ENCODE results near the gene HTRA1. TPM values are rescaled to one million over a fixed set of nuclear protein-coding genes. Genes with fewer than 3 reads are reported as not detected.

HTRA1 gene
- total and polyA plus RNA-seq, 2 of the 4 experiments (the other 2 are of a cell fraction): 28.5 to 108 TPM

- WGBS, 2 experiments (ENCODE audit: extremely low coverage in 2 of 2, insufficient read length in 1 of 2): 74% methylated on average over 3 of the region's 9 CpGs; no CpG with 5 or more reads in 1 of the 2 experiments
These were observed 89.1 kb downstream of the HTRA1 start for GRCh38 chr10:122550427-122550826.

More at GRCh38 chr10:122550427-122550826, 89.1 kb downstream of the HTRA1 start:
- H3K9me3 ChIP-seq (ENCODE audit: control insufficient read depth, insufficient read depth, low read length): no peaks in the 10 kb centered on the region
- no peak overlapping the region for H4K5ac ChIP-seq (ENCODE audit: low read depth, low read length)
- POLR2A ChIA-PET (ENCODE audit: unreplicated experiment): no interaction called here
- DNase-seq (no peak), ATAC-seq (ENCODE audit: low read depth) (no peak)
- no peak overlapping the region for H3K56ac ChIP-seq (ENCODE audit: extremely low read depth, insufficient read depth, low read length)
- H3K9ac ChIP-seq (ENCODE audit: low read depth, low read length): no peak overlapping the region
- no peak overlapping the region for H3K18ac ChIP-seq (ENCODE audit: low read depth, low read length)
- CTCF ChIA-PET: no interaction called here
- H2AFZ ChIP-seq (replicated peaks; ENCODE audit: low read length, poor library complexity): no peak overlapping the region
- no peak overlapping the region for H4K8ac ChIP-seq (ENCODE audit: low read depth in 2 of 2, low read length in 2 of 2)
- BruUV-seq (replicated peaks): no TSS peak
- no peak overlapping the region for H3K27ac ChIP-seq (ENCODE audit: insufficient read depth, low read length)
- TF ChIP-seq CTCF (conservative IDR thresholded peaks at IDR 0.05; ENCODE audit: low read depth, low read length) (no peak), POLR2A (IDR thresholded peaks at IDR 0.05; ENCODE audit: low read depth, low read length) (no peak), FOS (IDR thresholded peaks at IDR 0.05; ENCODE audit: low read depth, low read length) (no peak), ELK1 (IDR thresholded peaks at IDR 0.05; ENCODE audit: borderline replicate concordance, low read depth, low read length) (no peak), MAFK (IDR thresholded peaks at IDR 0.05; ENCODE audit: low read depth, low read length) (no peak), RCOR1 (IDR thresholded peaks at IDR 0.05; ENCODE audit: insufficient replicate concordance, low read length) (no peak), MXI1 (IDR thresholded peaks at IDR 0.05; ENCODE audit: borderline replicate concordance, low read depth, low read length) (no peak), RFX5 (IDR thresholded peaks at IDR 0.05; ENCODE audit: low read depth, low read length) (no peak), CEBPB (IDR thresholded peaks at IDR 0.05; ENCODE audit: low read depth, low read length) (no peak), MAZ (IDR thresholded peaks at IDR 0.05; ENCODE audit: borderline replicate concordance, low read depth, low read length) (no peak), RAD21 (IDR thresholded peaks at IDR 0.05; ENCODE audit: low read length) (no peak), SMC3 (IDR thresholded peaks at IDR 0.05; ENCODE audit: low read depth, low read length) (no peak), CHD1 (IDR thresholded peaks at IDR 0.05; ENCODE audit: low read depth, low read length) (no peak), USF2 (IDR thresholded peaks at IDR 0.05; ENCODE audit: low read depth, low read length) (no peak), BHLHE40 (IDR thresholded peaks at IDR 0.05; ENCODE audit: low read depth, low read length) (no peak), NFE2L2 (IDR thresholded peaks at IDR 0.05; ENCODE audit: low read depth, low read length) (no peak)
- no peaks in the 10 kb centered on the region for H4K20me1 ChIP-seq (ENCODE audit: insufficient read depth, low read length)
- H4K91ac ChIP-seq (ENCODE audit: insufficient read depth, low read depth, low read length): no peak overlapping the region
- no peaks in the 10 kb centered on the region for H3K4me1 ChIP-seq (ENCODE audit: control insufficient read depth, insufficient read depth, low read length)
- intact Hi-C loops (cut with micrococcal nuclease) (no loop called here), in situ Hi-C loops (cut with MboI; ENCODE audit: low sequenced_read_pairs) (no loop called here), dilution Hi-C loops (cut with HindIII; ENCODE audit: low sequenced_read_pairs, unreplicated experiment) (no loop called here)
- H3K4ac ChIP-seq (ENCODE audit: low read depth, low read length): no peak overlapping the region
- H3K79me1 ChIP-seq (ENCODE audit: low read depth in 1 of 2, low read length in 2 of 2): no peaks in the 10 kb centered on the region
- H3K4me3 ChIP-seq (ENCODE audit: insufficient read depth, low read depth, low read length): no peak overlapping the region
- H2AK9ac ChIP-seq (replicated peaks; ENCODE audit: low read depth, low read length, poor library complexity): no peak overlapping the region
- H3K9me1 ChIP-seq (ENCODE audit: insufficient read depth, low read length): no peaks in the 10 kb centered on the region
- no peak overlapping the region for H3K23ac ChIP-seq (ENCODE audit: low read depth, low read length)
- H3K14ac ChIP-seq (replicated peaks; ENCODE audit: low read depth, low read length): no peak overlapping the region
- H2AK5ac ChIP-seq (ENCODE audit: low read depth, low read length): no peak overlapping the region
- no peak overlapping the region for H2BK15ac ChIP-seq (ENCODE audit: low read depth, low read length)
- no peak overlapping the region for H2BK120ac ChIP-seq (ENCODE audit: low read depth, low read length)
- no peak overlapping the region for H2BK5ac ChIP-seq (ENCODE audit: low read depth, low read length, poor library complexity, severe bottlenecking)
- peaks cover 1% of the 10 kb centered on the region; the same call in 1 of the 2 replicates for H3K27me3 ChIP-seq (ENCODE audit: control insufficient read depth, insufficient read depth, low read length)
- H3K4me2 ChIP-seq (ENCODE audit: low read depth, low read length): no peak overlapping the region
- H2BK20ac ChIP-seq (ENCODE audit: low read depth, low read length): no peak overlapping the region
- no peaks in the 10 kb centered on the region for H3K36me3 ChIP-seq (ENCODE audit: control insufficient read depth, insufficient read depth, low read length)

Data from IMR-90 (cell line).